Measurements from ENCODE around the gene CPA5. TPM values are rescaled to one million over a fixed set of nuclear protein-coding genes. Genes with fewer than 3 reads are reported as not detected.

The CPA5 gene
- 0.68 TPM in 1 of 2 replicates, not detected in the other for total RNA-seq (ENCODE audit: low replicate concordance)
- long read RNA-seq, result 0 reads

- no peak for TF ChIP-seq CTCF (conservative IDR thresholded peaks at IDR 0.05)
- Mint-ChIP-seq H3K9me3 (no peaks in the 10 kb centered on the region), H3K27ac (peak within 1 kb of the TSS; percentile 49), H3K36me3 (no peaks in the 10 kb centered on the region), H3K4me3 (peak within 1 kb of the TSS; percentile 1), H3K4me1 (ENCODE audit: unreplicated experiment) (peaks cover 22% of the 10 kb centered on the region), H3K27me3 (no peaks in the 10 kb centered on the region)
- DNase-seq (ENCODE audit: extremely low spot score, unreplicated experiment), result no peak
Observed at GRCh38 chr7:130344271-130344866, at the start of gene CPA5. CPA5 (plus strand) TSS chr7:130344816; CDS start chr7:130346486, 1,670 bp downstream.

GRCh38 chr7:130296221-130296951 is 48.2 kb upstream of the CPA5 start:
- DNase-seq (ENCODE audit: extremely low spot score, unreplicated experiment), result no peak
- H3K27ac Mint-ChIP-seq, result no peak overlapping the region
- no peak overlapping the region for H3K4me3 Mint-ChIP-seq
- H3K36me3 Mint-ChIP-seq, result peaks cover 7% of the 10 kb centered on the region
- peaks cover 33% of the 10 kb centered on the region for H3K9me3 Mint-ChIP-seq
- no peak for TF ChIP-seq CTCF (conservative IDR thresholded peaks at IDR 0.05)
- H3K4me1 Mint-ChIP-seq (ENCODE audit: unreplicated experiment), result peaks cover 38% of the 10 kb centered on the region
- no peaks in the 10 kb centered on the region for H3K27me3 Mint-ChIP-seq

- Mint-ChIP-seq H3K27me3 (no peaks in the 10 kb centered on the region), H3K4me3 (no peak overlapping the region), H3K27ac (peak overlapping the region; percentile 53)
Observed at GRCh38 chr7:130297628-130298543, 46.7 kb upstream of the CPA5 start.

GRCh38 chr7:130298544-130299326 is 45.9 kb upstream of the CPA5 start:
- peaks cover 40% of the 10 kb centered on the region for H3K4me1 Mint-ChIP-seq (ENCODE audit: unreplicated experiment)
- peak overlapping the region; percentile 28 for H3K27ac Mint-ChIP-seq

More at GRCh38 chr7:130297628-130298543, 46.7 kb upstream of the CPA5 start:
- no peak for TF ChIP-seq CTCF (conservative IDR thresholded peaks at IDR 0.05)
- Mint-ChIP-seq H3K4me1 (ENCODE audit: unreplicated experiment) (peaks cover 44% of the 10 kb centered on the region), H3K36me3 (peaks cover 9% of the 10 kb centered on the region), H3K9me3 (peaks cover 28% of the 10 kb centered on the region)
- no peak for DNase-seq (ENCODE audit: extremely low spot score, unreplicated experiment)

More at GRCh38 chr7:130298544-130299326, 45.9 kb upstream of the CPA5 start:
- no peak for DNase-seq (ENCODE audit: extremely low spot score, unreplicated experiment)
- TF ChIP-seq CTCF (conservative IDR thresholded peaks at IDR 0.05), result no peak
- Mint-ChIP-seq H3K27me3 (no peaks in the 10 kb centered on the region), H3K4me3 (peak overlapping the region; percentile 11), H3K36me3 (peaks cover 9% of the 10 kb centered on the region), H3K9me3 (peaks cover 21% of the 10 kb centered on the region)
